ENCODE measurements around the gene ASCC3.

Gene ASCC3

GRCh38 chr6:100566563-100566962, 314.6 kb downstream of the ASCC3 start:
- no peak for DNase-seq

GRCh38 chr6:100565439-100566104, 315.6 kb downstream of the ASCC3 start:
- no peak for DNase-seq

- DNase-seq: no peak
These were observed 321.3 kb downstream of the ASCC3 start for GRCh38 chr6:100559859-100560258.

GRCh38 chr6:100554228-100554627, 326.9 kb downstream of the ASCC3 start:
- no peak for DNase-seq

GRCh38 chr6:100553243-100553642, 327.9 kb downstream of the ASCC3 start:
- DNase-seq: no peak

GRCh38 chr6:100549406-100550167, 331.5 kb downstream of the ASCC3 start:
- DNase-seq: no peak

- DNase-seq: no peak
These were observed 343.0 kb downstream of the ASCC3 start for GRCh38 chr6:100538086-100538485.

GRCh38 chr6:100518588-100518987, 362.5 kb downstream of the ASCC3 start:
- no peak for DNase-seq

- DNase-seq: no peak
These were observed 363.5 kb downstream of the ASCC3 start for GRCh38 chr6:100517633-100518032.

DNA sequence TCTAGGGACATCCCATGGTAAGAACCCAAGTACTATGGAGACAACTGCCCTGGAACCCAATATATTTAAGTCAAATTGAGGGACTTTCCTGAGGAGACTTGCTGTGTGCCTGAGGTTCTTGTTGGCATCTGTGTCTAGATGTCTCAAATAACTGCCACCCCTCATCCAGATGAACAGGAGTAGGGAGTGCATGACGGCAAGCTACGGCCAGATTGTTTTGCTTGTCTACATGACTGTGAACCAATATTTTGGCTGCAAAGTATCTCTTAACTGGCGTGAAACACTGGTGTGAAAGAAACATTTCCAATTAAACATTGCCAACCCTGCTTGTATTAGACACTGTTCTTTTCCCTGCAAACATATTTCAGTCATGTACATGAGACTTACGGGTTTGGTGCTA, 364.0 kb downstream of the ASCC3 start:
- DNase-seq: no peak

GRCh38 chr6:100514660-100515059, 366.5 kb downstream of the ASCC3 start:
- no peak for DNase-seq

GRCh38 chr6:100512203-100512862, 368.8 kb downstream of the ASCC3 start:
- DNase-seq: no peak

- no peak for DNase-seq
These were observed 372.0 kb downstream of the ASCC3 start for GRCh38 chr6:100509101-100509500.

- no peak for DNase-seq
These were observed 374.5 kb downstream of the ASCC3 start for GRCh38 chr6:100506651-100507050.

DNA sequence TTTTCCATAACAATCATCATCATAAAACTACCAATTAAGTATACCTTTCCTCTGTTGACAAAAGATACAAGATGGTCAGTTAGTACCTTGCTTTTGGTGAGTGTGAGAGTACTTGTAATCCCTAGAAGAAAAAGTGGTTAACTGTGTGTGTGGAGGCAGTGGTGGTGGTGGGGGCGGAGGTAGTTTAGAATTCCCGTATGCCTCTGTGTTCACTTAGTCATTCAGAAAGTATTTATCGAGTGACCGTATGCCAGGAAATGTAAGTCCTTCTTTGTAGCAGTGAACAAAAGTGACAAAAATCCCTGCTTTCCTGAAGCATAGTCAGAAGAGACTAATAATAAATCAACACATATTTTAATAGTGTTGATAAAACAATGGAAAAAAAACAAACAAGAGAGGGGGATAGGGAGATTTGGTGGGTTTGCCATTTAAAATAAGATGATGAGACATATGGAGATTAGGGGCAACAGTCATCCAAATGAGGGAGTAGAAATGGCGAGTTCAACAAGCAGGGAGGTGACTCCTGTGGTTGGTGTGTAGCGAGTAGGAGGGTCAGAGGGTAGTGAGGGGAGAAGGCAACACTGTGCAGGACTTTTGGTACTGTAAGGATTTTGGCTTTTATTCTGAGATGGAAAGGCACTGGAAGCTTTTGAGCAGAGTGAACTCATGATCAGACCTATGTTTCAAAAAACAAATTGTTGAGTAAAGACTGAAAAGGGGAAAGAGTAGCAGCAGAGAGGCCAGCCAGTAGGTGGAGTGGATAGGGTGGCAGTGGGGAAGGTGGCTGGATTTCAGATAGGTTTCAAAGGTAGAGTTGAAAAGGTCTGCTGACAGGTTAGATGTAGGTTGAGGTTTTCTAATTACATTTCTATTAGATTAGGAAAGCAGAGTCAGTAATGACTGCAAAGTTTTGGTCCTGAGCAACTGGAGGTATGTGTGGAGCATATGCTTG, 376.1 kb downstream of the ASCC3 start:
- DNase-seq: no peak

DNA sequence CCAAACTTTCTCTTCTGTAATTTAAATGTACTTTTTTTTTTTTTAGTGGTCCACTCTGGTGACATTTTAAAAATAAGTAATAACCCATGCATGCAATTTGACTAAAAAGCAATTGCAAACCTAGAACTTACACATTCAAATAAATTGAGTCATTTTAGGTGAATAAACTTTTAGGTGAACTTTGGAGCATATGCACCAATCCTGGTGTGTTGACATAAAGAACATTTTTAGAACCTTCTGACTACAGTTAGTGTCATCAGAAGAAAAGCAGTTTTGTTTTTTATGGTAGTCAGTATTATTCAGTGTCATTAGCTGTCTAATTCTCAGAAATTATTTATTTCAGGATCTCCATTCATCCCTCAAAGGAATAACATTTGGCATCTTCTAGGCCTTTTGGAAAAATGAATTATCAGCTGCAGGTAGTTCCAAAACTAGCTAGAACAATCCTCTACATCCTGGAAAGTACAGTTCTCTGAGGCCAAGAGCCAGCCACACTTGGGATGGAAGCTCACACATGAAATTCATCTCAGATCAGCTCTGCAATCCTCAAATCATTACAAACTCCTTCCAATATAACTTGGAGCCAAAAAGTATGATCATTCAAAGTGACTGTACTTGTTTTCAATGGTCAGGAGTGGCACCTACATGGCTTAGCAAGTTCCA, 378.0 kb downstream of the ASCC3 start:
- no peak for DNase-seq

GRCh38 chr6:100493206-100493888, 387.8 kb downstream of the ASCC3 start:
- no peak for DNase-seq

- DNase-seq: no peak
These were observed 389.0 kb downstream of the ASCC3 start for GRCh38 chr6:100491952-100492670.

DNA sequence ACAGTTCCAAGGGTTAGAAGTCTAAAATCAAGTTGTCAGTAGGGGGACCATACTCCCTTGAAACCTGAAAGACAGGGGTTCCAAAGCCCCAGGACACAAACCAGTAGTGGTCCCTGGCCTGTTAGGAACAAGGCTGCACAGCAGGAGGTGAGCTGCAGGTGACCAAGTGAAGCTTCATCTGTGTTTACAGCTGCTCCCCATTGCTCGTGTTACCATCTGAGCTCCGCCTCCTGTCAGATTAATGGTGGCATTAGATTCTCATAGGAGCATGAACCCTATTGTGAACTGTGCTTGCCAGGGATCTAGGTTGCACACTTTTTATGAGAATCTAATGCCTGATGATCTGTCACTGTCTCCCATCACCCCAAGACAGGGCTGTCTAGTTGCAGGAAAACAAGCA, 391.1 kb downstream of the ASCC3 start:
- DNase-seq: no peak

DNA sequence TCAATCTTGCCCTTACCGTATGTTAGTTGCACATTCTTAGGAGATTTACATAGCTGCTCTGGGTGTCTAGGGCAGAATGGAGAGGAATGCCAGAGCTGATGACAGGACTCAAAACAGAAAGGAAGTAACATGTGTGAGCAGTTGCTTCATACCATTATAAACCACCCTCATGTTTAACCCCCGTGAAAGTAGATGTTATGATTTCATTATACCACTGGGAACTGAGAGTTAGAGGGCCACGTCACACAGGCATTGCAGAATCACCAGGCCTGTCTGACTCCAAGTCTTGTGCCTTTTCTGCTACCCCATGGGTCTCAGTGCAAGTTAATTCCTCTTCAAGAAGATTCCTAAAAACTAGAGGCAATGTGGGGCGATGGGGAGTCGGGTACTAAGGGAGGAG, 392.9 kb downstream of the ASCC3 start:
- DNase-seq: no peak

GRCh38 chr6:100487638-100488037, 393.5 kb downstream of the ASCC3 start:
- DNase-seq: no peak
